Endodermal cell (in vitro differentiated cells): Measurements from ENCODE around the gene NUDCD2. TPM values are rescaled to one million over a fixed set of nuclear protein-coding genes. Genes with fewer than 3 reads are reported as not detected.

ENCODE experiments used
- DNase-seq: peaks from one replicate; pipeline ENCODE4 v3.0.0-alpha.2; 2017
- H3K27ac ChIP-seq: 2 replicates; pipeline ENCODE4 v1.5.1; 2013; ENCODE audit warnings: mild to moderate bottlenecking, low read depth, low read length, moderate library complexity
- H3K27me3 ChIP-seq: 2 replicates; pipeline ENCODE4 v1.6.1; 2013; ENCODE audit warnings: mild to moderate bottlenecking, low read length, moderate library complexity; ENCODE audit not compliant: insufficient read depth, control insufficient read depth, poor library complexity, severe bottlenecking
- H3K36me3 ChIP-seq: 2 replicates; pipeline ENCODE4 v1.7.0; 2013; ENCODE audit warnings: mild to moderate bottlenecking, low read length, moderate library complexity; ENCODE audit not compliant: control insufficient read depth, insufficient read depth
- H3K4me1 ChIP-seq: one replicate; pipeline ENCODE4 v1.7.0; 2013; ENCODE audit warnings: low read length; ENCODE audit not compliant: control insufficient read depth, insufficient read depth
- H3K4me3 ChIP-seq: 2 replicates; pipeline ENCODE4 v1.5.1; 2013; ENCODE audit warnings: mild to moderate bottlenecking, low read length, moderate library complexity
- H3K9ac ChIP-seq: 2 replicates; pipeline ENCODE4 v1.6.1; 2013; ENCODE audit warnings: mild to moderate bottlenecking, low read length, moderate library complexity; ENCODE audit not compliant: poor library complexity, severe bottlenecking; ENCODE audit errors: extremely low read depth
- H3K9me3 ChIP-seq: 2 replicates; pipeline ENCODE4 v1.6.1; 2013; ENCODE audit warnings: mild to moderate bottlenecking, low read length, moderate library complexity; ENCODE audit not compliant: control insufficient read depth
- H3K27ac Mint-ChIP-seq: 2 replicates; pipeline ENCODE4 v1.8.0; 2020; ENCODE audit warnings: mixed read lengths
- H3K27me3 Mint-ChIP-seq: 2 replicates; pipeline ENCODE4 v1.8.0; 2021; ENCODE audit warnings: mild to moderate bottlenecking, mixed read lengths; ENCODE audit not compliant: insufficient read depth
- H3K36me3 Mint-ChIP-seq: 2 replicates; pipeline ENCODE4 v1.8.0; 2020; ENCODE audit warnings: low read depth, mixed read lengths
- H3K4me1 Mint-ChIP-seq: 2 replicates; pipeline ENCODE4 v1.8.0; 2020; ENCODE audit warnings: mixed read lengths
- H3K4me3 Mint-ChIP-seq: 2 replicates; pipeline ENCODE4 v1.8.0; 2020; ENCODE audit warnings: mild to moderate bottlenecking, moderate library complexity, mixed read lengths
- H3K9me3 Mint-ChIP-seq: 2 replicates; pipeline ENCODE4 v1.8.0; 2020; ENCODE audit warnings: mild to moderate bottlenecking, mixed read lengths
- CTCF ChIP-seq: fragments of 200-600 bp; sonication (generic); conservative IDR thresholded peaks from 2 replicates; pipeline ENCODE4 v1.5.0; 2021; ENCODE audit warnings: antibody characterized with exemption, mild to moderate bottlenecking
- WGBS, 2 experiments: methylation state at CpG; one replicate each; pipeline versions ENCODE4 v1.1.5 to v1.1.7; 2013; ENCODE audit warnings: missing lambda C conversion rate in 2 of 2, mixed read lengths in 1 of 2; ENCODE audit not compliant: insufficient coverage in 1 of 2, insufficient read length in 1 of 2; 5-methylcytosine and 5-hydroxymethylcytosine counted together
- total RNA-seq, 2 donors: library from RNA; stranded (reverse); fragmentation: NEBNext Ultra II Directional in 1 of 2; extraction: Animal tissue kit (Norgen Biotek cat#: 25700) in 1 of 2; gene quantifications; 2 replicates in 1 of 2; 3 replicates in 1 of 2; pipeline ENCODE4 v1.2.1, GENCODE V29; 2021

NUDCD2 gene
- total RNA-seq, 2 donors from 2014 or later = 36.0 to 73.0 TPM

DNA sequence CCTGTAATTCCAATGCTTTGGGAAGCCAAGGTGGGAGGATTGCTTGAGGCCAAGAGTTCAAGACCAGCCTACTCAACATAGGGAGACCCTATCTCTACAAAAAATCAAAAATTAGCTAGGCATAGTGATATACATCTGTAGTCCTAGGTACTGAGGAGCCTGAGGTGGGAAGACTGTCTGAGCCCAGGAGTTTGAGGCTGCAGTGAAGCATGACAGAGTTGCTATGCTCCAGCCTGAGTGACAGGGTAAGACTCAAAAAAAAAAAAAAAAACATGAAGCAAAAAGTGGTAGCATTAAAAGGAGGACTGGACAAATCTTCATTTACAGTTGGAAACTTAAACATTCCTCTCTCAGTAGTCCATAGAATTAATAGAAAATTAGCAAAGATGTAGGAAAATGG is 12.7 kb downstream of the NUDCD2 start:
- TF ChIP-seq CTCF = no peak
- Histone ChIP-seq H3K9me3 (no peaks in the 10 kb centered on the region), H3K36me3 (peaks cover 82% of the 10 kb centered on the region), H3K27ac (no peak overlapping the region), H3K27me3 (no peaks in the 10 kb centered on the region), H3K9ac (no peak overlapping the region), H3K4me1 (no peaks in the 10 kb centered on the region), H3K4me3 (no peak overlapping the region)
- H3K36me3 Mint-ChIP-seq = peaks cover 79% of the 10 kb centered on the region
- H3K9me3 Mint-ChIP-seq = no peaks in the 10 kb centered on the region
- no peaks in the 10 kb centered on the region for H3K4me1 Mint-ChIP-seq
- H3K27me3 Mint-ChIP-seq = no peaks in the 10 kb centered on the region
- H3K27ac Mint-ChIP-seq = peak overlapping the region; percentile 68
- no peak for DNase-seq
- H3K4me3 Mint-ChIP-seq = no peak overlapping the region

GRCh38 chr5:163445345-163445744 is 14.6 kb downstream of the NUDCD2 start:
- H3K27me3 Mint-ChIP-seq = no peaks in the 10 kb centered on the region
- H3K4me1 ChIP-seq = peaks cover 2% of the 10 kb centered on the region
- no peaks in the 10 kb centered on the region for H3K9me3 Mint-ChIP-seq
- H3K9ac ChIP-seq = no peak overlapping the region
- WGBS, 2 experiments = 98% methylated on average over 5 of the region's 6 CpGs; no CpG with 5 or more reads in 1 of the 2 experiments
- H3K4me3 ChIP-seq = no peak overlapping the region
- no peak overlapping the region for H3K27ac Mint-ChIP-seq
- TF ChIP-seq CTCF = no peak
- no peak for DNase-seq
- H3K4me1 Mint-ChIP-seq = peaks cover 9% of the 10 kb centered on the region
- no peak overlapping the region for H3K27ac ChIP-seq
- H3K27me3 ChIP-seq = no peaks in the 10 kb centered on the region
- peaks cover 88% of the 10 kb centered on the region for H3K36me3 ChIP-seq
- peaks cover 87% of the 10 kb centered on the region for H3K36me3 Mint-ChIP-seq
- H3K9me3 ChIP-seq = no peaks in the 10 kb centered on the region
- H3K4me3 Mint-ChIP-seq = no peak overlapping the region

- H3K9me3 ChIP-seq = no peaks in the 10 kb centered on the region
- peaks cover 91% of the 10 kb centered on the region for H3K36me3 Mint-ChIP-seq
Observed at GRCh38 chr5:163444526-163444925, 15.4 kb downstream of the NUDCD2 start.

More at GRCh38 chr5:163444526-163444925, 15.4 kb downstream of the NUDCD2 start:
- Histone ChIP-seq H3K36me3 (peaks cover 94% of the 10 kb centered on the region), H3K27ac (no peak overlapping the region), H3K4me1 (peaks cover 2% of the 10 kb centered on the region), H3K27me3 (no peaks in the 10 kb centered on the region), H3K4me3 (no peak overlapping the region), H3K9ac (no peak overlapping the region)
- Mint-ChIP-seq H3K27me3 (no peaks in the 10 kb centered on the region), H3K4me3 (no peak overlapping the region), H3K4me1 (peaks cover 11% of the 10 kb centered on the region), H3K27ac (no peak overlapping the region), H3K9me3 (no peaks in the 10 kb centered on the region)
- DNase-seq = no peak
- TF ChIP-seq CTCF = no peak
- 95% methylated on average over 1 of the region's 1 CpG; no CpG with 5 or more reads in 1 of the 2 experiments for WGBS, 2 experiments
